Stimulated activated CD4-positive, alpha-beta T cell treated with anti-CD3 and anti-CD28 coated beads, Interleukin-15, amount 100 ng/mL, for 1 hour (primary cell): ENCODE measurements around the gene TBXAS1.

Experiments
- DNase-seq, 2 donors: peaks; one replicate each; pipeline ENCODE4 v3.0.0-alpha.2; 2020; ENCODE audit warnings: low read depth in 1 of 2, low spot score in 1 of 2

Gene TBXAS1

DNA sequence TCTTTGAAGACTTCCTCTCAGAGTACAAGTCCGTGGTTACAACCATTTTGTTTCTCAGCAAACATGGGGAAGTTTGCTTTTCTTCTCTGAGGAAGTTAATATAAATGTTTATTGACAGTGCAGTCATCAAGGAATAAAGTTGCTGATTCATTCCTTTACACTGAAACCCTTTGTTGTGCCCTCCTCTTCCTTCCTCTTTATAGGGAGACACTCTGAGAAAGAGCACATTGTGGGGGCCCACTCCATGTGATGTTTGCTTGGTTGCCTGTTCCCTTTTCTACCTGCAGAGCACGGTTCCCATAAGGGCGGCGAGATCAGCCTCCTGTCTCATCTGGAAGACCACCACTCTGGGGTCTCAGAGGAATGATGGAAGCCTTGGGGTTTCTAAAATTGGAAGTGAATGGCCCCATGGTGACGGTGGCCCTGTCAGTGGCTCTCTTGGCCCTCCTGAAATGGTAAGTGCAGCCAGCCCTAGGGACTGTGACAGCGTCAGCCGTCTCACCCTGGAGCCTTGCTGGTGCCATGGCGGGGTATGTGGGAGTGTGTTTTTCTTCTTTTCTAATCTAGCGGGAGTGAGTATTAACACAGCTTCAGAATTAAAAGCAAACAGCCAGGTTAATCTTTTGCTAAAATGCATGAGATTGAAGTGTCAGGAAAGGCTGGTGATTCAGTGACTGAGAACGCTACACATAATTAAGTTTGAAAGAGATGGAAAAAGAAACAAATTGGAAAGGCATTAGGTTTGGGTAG lies at the start of gene TBXAS1:
Gene TBXAS1, plus strand, starts transcription at position 240 of the 750 bp plus-strand sequence. Its CDS starts 127 bp downstream, at position 367.
- DNase-seq = no peak

DNA sequence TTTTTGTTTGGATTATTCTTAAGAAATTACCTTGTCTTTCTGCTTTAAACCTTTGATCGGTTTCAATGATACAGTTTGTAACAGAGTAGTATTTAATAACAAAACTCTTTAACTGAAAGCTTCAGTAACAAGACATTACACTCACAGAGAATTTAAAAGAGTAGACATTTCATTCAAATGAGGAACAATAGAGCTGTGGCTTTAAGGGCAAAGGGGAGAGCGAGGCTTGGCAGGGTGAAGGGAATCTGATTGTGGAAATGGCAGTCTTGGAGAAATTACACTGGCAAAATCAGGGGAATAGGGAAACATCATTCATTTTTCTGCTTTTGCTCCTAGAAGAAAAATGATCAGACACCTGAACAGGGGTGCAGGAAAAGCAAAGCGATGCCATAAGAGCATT lies 46.1 kb upstream of the TBXAS1 start:
- no peak for DNase-seq

- no peak for DNase-seq
Observed at GRCh38 chr7:139783647-139784385, 45.2 kb upstream of the TBXAS1 start.

DNA sequence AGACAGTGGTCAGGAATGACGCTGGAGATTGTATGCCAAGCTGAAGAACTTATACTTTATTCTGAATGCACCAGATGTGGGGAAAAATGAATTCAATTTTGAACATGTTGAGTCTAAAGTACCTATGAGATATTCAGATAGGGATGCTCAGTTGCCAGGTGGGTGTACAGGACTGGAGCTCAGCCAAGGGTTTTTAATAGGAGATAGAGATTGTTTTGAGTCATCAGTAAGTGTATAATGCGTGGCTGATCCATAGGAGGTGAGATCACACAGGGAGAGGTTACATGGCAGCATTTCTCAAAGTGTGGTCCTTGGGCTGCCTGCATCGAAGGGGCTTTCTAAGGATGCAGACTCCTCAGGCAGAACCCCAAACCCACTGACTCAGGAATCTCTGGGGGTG lies 44.4 kb upstream of the TBXAS1 start:
- DNase-seq = no peak

DNA sequence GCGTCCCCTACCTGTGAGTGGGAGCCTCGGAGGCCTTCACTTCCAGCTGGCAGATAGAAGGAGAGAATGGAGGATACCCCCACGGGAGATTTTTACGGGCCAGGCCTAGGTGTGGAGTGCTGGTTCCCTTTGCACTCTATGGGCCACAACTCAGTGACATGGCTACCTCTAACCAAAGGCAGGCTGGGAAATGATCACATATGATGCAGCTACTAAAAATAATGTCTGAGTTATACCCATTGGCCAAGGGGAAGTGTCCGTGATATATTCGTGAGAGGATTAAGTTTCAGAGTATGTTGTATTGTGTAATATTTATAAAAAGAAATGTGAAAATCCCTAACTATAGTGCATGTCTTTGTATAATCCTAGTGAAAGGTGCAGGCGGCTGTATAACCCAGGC lies 37.7 kb upstream of the TBXAS1 start:
- DNase-seq = no peak

DNA sequence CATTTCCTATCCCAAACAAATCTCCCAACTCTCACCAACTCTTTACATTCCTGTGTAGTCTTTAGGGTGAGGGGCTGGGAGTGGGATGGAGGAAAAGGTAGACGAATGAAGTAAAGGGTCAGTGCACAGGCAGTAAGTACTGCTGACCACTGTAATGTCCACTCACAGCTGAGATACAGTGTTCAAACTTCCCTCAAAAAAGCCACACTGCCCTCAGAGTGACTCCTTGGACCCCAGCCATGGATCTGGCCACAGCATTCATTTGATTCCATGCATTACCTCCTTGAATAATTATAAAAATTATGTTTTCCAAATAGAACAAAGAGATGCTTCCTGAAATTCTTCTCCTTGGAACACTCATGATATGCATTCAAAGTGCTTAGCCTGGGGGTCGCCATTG lies 31.5 kb upstream of the TBXAS1 start:
- no peak for DNase-seq

DNA sequence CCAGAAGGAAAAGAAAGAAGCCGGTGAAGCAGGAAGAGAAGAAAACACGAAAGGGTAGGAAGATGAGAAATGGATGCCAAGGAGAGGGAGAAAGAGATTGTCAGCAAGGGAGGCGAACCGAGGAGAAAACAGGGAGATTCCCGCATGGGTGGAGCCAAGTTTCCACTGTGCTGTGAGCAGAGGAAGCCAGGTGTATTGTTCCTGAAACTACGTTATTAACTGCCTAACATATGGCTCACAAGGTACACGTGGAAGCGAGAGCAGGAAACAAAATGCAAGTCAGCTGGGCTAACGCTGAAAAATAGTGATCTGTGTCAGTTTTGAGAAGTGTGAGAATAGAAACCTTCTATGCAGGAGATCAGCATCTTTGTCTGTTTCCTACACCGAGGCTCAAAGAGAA lies 30.8 kb upstream of the TBXAS1 start:
- no peak for DNase-seq

- no peak for DNase-seq
Observed at GRCh38 chr7:139798892-139799291, 30.2 kb upstream of the TBXAS1 start.

DNA sequence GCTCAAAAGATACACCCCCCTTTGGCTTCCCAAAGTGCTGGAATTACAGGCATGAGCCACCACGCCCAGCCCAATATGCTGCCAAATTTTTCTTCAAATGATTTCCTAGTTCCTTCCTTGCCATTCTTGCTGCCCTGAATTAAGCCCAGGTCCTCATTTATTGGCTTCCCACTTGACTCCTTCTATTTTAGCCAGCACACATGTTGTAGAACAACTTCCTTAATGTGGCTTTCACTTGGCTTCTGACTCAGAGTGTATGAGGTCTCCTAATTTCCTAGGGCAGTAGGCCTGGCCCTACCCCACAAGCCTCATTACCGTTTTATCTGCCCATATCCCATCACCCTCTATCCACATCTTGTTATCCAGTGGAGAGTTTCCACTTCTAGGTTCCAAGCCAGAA lies 29.5 kb upstream of the TBXAS1 start:
- DNase-seq = no peak

DNA sequence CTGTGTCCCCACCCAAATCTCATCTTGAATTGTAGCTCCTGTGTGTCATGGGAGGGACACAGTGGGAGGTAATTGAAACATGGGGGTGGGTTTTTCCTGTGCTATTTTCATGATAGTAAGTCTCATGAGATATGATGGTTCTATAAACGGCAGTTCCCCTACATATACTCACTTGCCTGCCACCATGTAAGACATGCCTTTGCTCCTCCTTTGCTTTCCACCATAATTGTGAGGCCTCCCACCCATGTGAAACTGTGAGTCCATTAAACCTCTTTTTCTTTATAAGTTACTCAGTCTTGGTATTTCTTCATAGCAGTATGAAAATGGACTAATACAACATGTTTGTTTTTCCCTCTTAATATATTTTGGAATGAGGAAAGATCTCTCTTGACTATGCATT lies 24.5 kb upstream of the TBXAS1 start:
- no peak for DNase-seq

DNA sequence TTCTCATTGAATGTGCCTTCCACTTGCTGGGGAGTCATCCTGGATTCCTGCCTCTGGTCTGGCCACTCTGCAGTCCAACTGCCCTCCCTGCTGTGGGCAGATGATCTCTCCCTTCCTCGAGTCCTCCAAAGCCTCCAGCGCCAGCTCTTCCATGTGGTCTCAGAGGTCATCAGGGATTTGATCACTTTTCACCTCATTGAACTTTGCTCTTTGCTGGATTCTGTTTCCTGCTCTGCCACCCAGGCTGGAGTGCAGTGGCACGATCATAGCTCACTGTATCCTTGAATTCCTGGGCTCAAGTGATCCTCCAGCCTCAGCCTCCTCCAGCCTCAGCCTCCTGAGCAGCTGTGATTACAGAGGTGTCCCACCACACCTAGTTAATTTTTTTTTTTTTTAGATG lies 22.1 kb upstream of the TBXAS1 start:
- no peak for DNase-seq

DNA sequence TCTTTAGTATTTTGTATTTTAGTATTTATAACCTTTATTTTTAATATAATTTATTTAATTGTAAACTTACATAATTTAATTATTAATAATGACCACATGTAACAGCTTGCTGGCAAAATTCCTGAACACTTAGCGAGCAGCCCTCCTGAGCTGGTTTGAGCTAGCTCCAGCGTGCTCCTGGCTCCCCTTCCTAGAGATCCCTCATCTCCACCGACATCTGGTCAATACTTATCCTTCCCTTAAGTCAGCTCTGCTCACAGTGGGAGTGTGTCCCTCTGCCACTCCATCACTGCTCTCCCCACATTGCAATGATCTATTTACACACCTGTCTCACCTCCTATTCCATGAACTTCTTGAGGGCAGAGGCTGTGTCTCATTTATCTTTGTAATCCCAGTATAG lies 20.6 kb upstream of the TBXAS1 start:
- no peak for DNase-seq

- no peak for DNase-seq
Observed at GRCh38 chr7:139808846-139809442, 20.1 kb upstream of the TBXAS1 start.

GRCh38 chr7:139811066-139811465 lies 18.0 kb upstream of the TBXAS1 start:
- DNase-seq = no peak

DNA sequence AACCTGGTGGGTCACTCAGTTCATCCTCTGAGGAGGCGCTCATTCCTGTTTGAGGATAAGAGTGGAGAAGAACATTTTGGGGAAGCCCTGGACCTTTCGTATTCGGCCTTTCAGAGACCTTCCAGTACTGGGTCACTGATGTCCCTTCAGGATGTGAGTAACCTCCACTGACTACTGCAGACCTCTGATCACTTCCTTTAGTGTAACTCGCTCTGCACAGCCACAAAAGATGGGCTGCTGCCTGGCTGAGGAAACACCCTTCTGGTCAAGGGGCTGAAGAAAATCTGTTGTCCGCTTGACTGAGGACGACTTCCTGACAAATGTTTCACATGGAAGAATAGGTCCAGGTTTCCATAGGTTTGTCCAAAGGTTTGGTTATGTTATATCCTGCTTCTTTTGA lies 15.9 kb upstream of the TBXAS1 start:
- DNase-seq = no peak

DNA sequence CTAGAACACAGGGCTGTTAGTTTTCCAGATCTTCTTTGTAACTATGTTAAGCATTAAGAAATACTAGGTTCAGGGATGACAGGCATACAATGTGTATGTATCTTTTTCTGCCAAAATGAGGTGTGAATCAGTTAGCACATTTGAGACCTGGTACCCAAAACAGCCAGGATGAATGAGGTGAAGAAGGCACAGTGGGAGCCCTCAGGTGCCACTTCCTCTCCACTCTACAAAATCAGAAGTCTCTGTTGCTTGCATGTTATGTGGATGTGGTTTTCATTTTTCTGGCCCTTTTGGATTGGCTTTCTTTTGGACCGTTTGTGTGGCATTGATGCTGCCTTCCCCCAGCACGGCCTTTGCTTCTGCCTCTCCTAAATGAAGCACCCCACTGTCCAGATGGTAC lies 15.4 kb upstream of the TBXAS1 start:
- no peak for DNase-seq

- DNase-seq = no peak
Observed at GRCh38 chr7:139817249-139817648, 11.8 kb upstream of the TBXAS1 start.

DNA sequence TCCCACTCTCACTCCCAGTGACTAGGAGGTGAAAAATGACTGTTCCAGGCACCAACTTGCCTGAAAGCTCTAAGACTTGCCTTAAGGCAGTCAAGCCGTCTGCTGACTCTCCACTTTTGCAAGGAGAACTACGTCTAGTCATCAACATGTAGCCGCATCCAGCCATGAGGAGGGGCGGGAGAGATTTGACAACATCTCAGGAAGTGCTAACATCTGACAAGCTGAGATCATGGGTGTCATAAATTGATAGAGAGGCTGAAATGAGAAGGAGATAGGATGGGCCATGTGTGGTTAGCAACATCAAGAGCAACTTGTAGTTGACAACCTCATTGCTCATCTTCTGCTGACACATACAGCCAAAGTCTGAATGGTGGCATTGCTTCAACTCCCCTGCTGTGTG lies 9.0 kb upstream of the TBXAS1 start:
- DNase-seq = no peak

DNA sequence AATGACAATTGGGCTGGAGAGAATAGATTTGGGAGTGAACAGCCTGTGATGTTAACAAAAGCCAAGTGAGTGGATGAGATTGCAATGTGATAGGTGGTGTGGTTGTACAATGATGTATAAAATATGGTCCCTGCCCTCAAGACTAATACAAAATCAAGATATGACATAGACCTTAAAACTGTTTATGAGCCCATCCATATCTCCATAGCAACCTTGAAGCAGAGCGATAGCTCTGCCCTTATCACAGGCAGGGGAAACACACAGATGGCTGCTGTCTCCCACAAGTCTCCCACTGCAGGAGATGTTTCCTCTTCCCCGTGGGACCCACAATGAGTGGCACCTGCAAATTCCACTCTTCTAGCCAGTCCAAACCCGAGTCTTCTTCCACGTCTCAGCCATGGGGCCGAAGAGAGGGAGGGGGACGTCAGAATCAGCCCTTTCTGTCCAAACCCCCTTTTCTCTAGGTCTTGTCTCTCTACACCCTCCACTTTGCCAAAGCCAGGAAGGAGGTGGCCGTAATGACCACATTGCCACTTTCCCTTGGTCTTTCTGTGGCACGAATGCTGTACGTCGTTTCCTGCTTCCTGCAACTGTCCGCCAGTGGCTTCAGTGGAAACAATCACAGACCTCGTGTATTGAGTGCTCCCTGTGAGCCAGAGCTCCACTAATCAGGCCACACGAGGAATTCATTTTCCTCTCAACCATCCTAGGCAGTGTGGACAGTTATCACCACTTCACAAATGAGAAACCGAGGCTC lies 7.5 kb upstream of the TBXAS1 start:
- DNase-seq = no peak

DNA sequence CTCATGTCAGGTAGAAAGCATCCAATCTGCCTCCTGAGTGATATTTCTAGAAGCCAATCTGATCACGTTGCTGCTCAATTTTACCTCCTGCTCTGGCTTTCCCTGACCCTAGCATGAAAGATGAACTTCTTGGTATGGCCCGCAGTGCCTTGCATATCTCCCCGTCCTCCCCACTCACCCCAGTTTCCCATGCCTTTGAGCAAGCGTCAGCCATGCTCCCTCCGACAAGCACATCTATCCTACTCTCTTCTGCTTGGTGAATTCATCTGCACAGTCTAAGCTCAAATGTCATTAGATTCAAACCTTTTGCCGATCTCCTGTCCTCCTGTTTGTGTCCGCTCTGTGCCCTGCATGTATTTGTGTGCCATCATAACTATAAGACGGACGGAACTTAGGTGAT lies 6.2 kb upstream of the TBXAS1 start:
- no peak for DNase-seq

DNA sequence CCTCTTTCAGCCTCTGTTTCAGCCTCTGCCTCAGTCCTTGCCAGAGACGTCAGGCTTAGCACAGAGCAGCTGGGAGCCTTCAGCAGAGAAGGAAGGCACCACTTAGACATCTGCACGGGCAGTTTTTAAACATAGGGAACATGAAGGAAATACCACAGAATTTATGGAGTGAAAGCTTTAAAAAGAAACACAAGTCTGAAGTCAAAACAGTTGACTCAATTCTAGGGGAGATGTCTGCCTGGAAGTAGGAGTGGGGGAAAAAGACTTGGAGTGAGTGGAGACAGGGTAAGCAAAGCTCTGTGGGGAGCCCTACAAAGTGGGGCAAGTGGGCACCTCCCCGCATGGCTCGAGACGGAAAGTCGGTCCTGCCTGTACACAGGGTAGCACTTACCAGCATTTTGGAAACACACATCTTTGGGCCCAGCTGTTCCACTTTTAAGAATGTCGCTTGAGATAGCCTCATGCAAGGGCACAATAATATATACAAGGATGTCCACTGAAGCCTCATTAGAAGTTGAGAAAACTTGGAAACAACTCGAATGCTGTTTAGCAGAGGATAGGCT lies 5.0 kb upstream of the TBXAS1 start:
- DNase-seq = no peak
